ENCODE results near the gene ANK2. TPM values are rescaled to one million over a fixed set of nuclear protein-coding genes. Genes with fewer than 3 reads are reported as not detected.
A peak's percentile ranks its signal among the peaks of the same experiment; 100 is the strongest.

ANK2 gene
- total and polyA plus RNA-seq, 2 of the 13 experiments (the other 11 are each of a cell fraction or from before 2014, with no cell fraction given), result 2.7 to 15.1 TPM

DNA sequence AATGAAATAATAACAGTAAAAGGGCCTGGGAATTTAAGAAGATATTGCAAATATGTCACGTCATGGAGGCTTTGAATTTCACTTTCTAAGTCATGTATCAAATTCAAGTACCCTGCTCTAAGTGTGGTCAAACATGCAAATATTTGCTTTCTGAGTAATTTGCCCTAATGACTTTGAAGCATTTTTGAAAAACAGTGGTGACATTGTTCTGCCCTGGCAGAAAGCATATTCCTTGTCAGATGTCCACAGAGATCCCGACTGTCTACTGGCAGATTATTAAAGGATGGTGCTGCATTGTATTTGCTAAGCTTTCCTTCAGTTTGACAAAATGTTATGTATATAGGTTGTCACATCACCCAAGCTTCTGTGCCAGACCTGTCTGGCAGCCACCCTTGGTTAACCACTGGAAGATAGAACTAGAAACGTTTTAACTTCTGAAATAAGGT lies 92.5 kb downstream of the ANK2 start (continued):
- no peak for TF ChIP-seq ZNF678 (CRISPR knock-in tag; IDR thresholded peaks at IDR 0.05)
- TF ChIP-seq, protein P1, sequence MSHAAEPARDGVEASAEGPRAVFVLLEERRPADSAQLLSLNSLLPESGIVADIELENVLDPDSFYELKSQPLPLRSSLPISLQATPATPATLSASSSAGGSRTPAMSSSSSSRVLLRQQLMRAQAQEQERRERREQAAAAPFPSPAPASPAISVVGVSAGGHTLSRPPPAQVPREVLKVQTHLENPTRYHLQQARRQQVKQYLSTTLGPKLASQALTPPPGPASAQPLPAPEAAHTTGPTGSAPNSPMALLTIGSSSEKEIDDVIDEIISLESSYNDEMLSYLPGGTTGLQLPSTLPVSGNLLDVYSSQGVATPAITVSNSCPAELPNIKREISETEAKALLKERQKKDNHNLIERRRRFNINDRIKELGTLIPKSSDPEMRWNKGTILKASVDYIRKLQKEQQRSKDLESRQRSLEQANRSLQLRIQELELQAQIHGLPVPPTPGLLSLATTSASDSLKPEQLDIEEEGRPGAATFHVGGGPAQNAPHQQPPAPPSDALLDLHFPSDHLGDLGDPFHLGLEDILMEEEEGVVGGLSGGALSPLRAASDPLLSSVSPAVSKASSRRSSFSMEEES (CRISPR knock-in tag; IDR thresholded peaks at IDR 0.05), result peak; percentile 72
- 0 out of 2 replicates have a peak, but pooled peaks have one; percentile 22 for TF ChIP-seq SP5 (CRISPR knock-in tag; IDR thresholded peaks at IDR 0.05; ENCODE audit: borderline replicate concordance, low read depth)
- TF ChIP-seq, protein P2, sequence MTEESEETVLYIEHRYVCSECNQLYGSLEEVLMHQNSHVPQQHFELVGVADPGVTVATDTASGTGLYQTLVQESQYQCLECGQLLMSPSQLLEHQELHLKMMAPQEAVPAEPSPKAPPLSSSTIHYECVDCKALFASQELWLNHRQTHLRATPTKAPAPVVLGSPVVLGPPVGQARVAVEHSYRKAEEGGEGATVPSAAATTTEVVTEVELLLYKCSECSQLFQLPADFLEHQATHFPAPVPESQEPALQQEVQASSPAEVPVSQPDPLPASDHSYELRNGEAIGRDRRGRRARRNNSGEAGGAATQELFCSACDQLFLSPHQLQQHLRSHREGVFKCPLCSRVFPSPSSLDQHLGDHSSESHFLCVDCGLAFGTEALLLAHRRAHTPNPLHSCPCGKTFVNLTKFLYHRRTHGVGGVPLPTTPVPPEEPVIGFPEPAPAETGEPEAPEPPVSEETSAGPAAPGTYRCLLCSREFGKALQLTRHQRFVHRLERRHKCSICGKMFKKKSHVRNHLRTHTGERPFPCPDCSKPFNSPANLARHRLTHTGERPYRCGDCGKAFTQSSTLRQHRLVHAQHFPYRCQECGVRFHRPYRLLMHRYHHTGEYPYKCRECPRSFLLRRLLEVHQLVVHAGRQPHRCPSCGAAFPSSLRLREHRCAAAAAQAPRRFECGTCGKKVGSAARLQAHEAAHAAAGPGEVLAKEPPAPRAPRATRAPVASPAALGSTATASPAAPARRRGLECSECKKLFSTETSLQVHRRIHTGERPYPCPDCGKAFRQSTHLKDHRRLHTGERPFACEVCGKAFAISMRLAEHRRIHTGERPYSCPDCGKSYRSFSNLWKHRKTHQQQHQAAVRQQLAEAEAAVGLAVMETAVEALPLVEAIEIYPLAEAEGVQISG (CRISPR knock-in tag; IDR thresholded peaks at IDR 0.05), result no peak
- TF ChIP-seq KLF6 (CRISPR knock-in tag; IDR thresholded peaks at IDR 0.05), result 0 out of 2 replicates have a peak, but pooled peaks have one; percentile 33
- TF ChIP-seq ZSCAN25 (CRISPR knock-in tag; IDR thresholded peaks at IDR 0.05), result no peak
- no peak for TF ChIP-seq MYNN (CRISPR knock-in tag; IDR thresholded peaks at IDR 0.05; ENCODE audit: low read depth)
- TF ChIP-seq HMG20B (CRISPR knock-in tag; conservative IDR thresholded peaks at IDR 0.05), result peak; percentile 81; the same call in 1 of the 2 replicates
- TF ChIP-seq, protein P3, sequence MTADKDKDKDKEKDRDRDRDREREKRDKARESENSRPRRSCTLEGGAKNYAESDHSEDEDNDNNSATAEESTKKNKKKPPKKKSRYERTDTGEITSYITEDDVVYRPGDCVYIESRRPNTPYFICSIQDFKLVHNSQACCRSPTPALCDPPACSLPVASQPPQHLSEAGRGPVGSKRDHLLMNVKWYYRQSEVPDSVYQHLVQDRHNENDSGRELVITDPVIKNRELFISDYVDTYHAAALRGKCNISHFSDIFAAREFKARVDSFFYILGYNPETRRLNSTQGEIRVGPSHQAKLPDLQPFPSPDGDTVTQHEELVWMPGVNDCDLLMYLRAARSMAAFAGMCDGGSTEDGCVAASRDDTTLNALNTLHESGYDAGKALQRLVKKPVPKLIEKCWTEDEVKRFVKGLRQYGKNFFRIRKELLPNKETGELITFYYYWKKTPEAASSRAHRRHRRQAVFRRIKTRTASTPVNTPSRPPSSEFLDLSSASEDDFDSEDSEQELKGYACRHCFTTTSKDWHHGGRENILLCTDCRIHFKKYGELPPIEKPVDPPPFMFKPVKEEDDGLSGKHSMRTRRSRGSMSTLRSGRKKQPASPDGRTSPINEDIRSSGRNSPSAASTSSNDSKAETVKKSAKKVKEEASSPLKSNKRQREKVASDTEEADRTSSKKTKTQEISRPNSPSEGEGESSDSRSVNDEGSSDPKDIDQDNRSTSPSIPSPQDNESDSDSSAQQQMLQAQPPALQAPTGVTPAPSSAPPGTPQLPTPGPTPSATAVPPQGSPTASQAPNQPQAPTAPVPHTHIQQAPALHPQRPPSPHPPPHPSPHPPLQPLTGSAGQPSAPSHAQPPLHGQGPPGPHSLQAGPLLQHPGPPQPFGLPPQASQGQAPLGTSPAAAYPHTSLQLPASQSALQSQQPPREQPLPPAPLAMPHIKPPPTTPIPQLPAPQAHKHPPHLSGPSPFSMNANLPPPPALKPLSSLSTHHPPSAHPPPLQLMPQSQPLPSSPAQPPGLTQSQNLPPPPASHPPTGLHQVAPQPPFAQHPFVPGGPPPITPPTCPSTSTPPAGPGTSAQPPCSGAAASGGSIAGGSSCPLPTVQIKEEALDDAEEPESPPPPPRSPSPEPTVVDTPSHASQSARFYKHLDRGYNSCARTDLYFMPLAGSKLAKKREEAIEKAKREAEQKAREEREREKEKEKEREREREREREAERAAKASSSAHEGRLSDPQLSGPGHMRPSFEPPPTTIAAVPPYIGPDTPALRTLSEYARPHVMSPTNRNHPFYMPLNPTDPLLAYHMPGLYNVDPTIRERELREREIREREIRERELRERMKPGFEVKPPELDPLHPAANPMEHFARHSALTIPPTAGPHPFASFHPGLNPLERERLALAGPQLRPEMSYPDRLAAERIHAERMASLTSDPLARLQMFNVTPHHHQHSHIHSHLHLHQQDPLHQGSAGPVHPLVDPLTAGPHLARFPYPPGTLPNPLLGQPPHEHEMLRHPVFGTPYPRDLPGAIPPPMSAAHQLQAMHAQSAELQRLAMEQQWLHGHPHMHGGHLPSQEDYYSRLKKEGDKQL (CRISPR knock-in tag; IDR thresholded peaks at IDR 0.05; ENCODE audit: low read depth), result peak; percentile 93
- no peak for TF ChIP-seq ZBTB7B (CRISPR knock-in tag; IDR thresholded peaks at IDR 0.05)
- no peak; the same call in 1 of the 2 replicates for TF ChIP-seq ZNF256 (CRISPR knock-in tag; conservative IDR thresholded peaks at IDR 0.05)
- TF ChIP-seq ZNF17 (CRISPR knock-in tag; IDR thresholded peaks at IDR 0.05), result no peak
- TF ChIP-seq, protein P4, sequence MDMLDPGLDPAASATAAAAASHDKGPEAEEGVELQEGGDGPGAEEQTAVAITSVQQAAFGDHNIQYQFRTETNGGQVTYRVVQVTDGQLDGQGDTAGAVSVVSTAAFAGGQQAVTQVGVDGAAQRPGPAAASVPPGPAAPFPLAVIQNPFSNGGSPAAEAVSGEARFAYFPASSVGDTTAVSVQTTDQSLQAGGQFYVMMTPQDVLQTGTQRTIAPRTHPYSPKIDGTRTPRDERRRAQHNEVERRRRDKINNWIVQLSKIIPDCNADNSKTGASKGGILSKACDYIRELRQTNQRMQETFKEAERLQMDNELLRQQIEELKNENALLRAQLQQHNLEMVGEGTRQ (IDR thresholded peaks at IDR 0.05; ENCODE audit: low read depth, low read length), result no peak
- TF ChIP-seq, protein P4 (CRISPR knock-in tag; IDR thresholded peaks at IDR 0.05; ENCODE audit: borderline replicate concordance), result no peak
- TF ChIP-seq, protein P5, sequence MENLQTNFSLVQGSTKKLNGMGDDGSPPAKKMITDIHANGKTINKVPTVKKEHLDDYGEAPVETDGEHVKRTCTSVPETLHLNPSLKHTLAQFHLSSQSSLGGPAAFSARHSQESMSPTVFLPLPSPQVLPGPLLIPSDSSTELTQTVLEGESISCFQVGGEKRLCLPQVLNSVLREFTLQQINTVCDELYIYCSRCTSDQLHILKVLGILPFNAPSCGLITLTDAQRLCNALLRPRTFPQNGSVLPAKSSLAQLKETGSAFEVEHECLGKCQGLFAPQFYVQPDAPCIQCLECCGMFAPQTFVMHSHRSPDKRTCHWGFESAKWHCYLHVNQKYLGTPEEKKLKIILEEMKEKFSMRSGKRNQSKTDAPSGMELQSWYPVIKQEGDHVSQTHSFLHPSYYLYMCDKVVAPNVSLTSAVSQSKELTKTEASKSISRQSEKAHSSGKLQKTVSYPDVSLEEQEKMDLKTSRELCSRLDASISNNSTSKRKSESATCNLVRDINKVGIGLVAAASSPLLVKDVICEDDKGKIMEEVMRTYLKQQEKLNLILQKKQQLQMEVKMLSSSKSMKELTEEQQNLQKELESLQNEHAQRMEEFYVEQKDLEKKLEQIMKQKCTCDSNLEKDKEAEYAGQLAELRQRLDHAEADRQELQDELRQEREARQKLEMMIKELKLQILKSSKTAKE (CRISPR knock-in tag; IDR thresholded peaks at IDR 0.05; ENCODE audit: borderline replicate concordance), result peak; percentile 88
- peak; percentile 89 for TF ChIP-seq NCOA2 (CRISPR knock-in tag; IDR thresholded peaks at IDR 0.05)
